ENCODE measurements around the gene CXorf66. TPM values are rescaled to one million over a fixed set of nuclear protein-coding genes. Genes with fewer than 3 reads are reported as not detected.

Gene CXorf66
- total RNA-seq, 1 donor from 2014 or later, result not detected

Small RNAs within 50 kb of the gene (small RNA-seq; reads per million reads assigned to genes)
- gene MIR505 (7.5 reads per million, percentile 91 among the genes with 10 or more reads in this experiment), gene RF00425 (not detected)

Other genes starting within 250 kb of the CXorf66 start
- gene ATP11C, start 32.5 kb downstream of the CXorf66 start, total RNA-seq, result 17.7 TPM

Data from skeletal muscle tissue (tissue), 2 donors.